ENCODE results near the gene LRWD1. TPM values are rescaled to one million over a fixed set of nuclear protein-coding genes. Genes with fewer than 3 reads are reported as not detected.

The LRWD1 gene
- total RNA-seq (1 to 10 TPM; 8.6 to 9.4 TPM), polyA plus RNA-seq (10 to 100 TPM; 13.4 to 16.5 TPM)
- long read RNA-seq, donor 1, transcript LRWD1-201 (15 exons, 2,215 nt), result major isoform, 43 of 71 reads
- long read RNA-seq, donor 1, partial matches to known transcripts, result 10 of 71 reads
- long read RNA-seq, donor 1, other reads (novel, unspliced or antisense), result 18 of 71 reads
- long read RNA-seq, donor 2, partial matches to known transcripts, result 1 of 6 reads
- long read RNA-seq, donor 2, other reads (novel, unspliced or antisense), result 3 of 6 reads

DNA sequence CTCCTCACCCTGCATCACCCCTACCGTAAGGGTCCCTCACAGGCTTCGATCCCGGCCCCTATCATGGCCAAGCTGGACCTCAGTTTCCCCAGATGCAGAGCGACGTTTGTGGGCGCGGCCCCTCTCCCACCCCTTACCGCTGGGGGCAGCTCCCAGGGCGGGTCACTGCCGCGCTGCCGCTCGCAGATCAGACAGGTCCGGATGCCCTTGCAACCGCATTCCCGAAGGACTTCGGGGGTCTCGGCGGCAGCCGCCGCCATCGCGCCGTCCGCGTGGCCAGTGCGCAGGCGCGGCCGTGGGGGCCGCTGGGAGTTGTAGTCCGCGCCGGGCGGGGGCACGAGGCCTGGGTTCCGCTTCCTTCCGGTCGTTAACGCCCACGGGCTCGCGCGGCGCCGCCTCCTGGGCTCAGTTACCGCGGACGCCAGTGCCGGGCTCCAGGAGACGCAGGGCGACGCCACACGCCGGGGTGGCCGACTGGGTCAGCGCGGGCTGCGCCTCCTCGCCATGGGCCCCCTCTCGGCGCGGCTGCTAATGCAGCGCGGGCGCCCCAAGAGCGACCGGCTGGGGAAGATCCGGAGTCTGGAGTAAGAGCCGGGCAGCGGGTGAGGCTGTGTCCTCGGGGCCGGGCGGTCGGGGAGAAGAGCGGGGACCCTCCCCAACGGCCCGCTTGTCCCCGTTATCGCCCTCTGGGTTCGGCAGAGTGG lies at the start of gene LRWD1, which contains the start of gene ALKBH4:
Gene LRWD1 (plus strand): TSS at position 408 of the 704 bp plus-strand sequence. CDS start 97 bp downstream, at position 505.
Gene ALKBH4 (minus strand): TSS at position 287 of the 704 bp plus-strand sequence. CDS start 27 bp downstream, at position 260.
- ATAC-seq (ENCODE audit: low FRiP score), result peak; percentile 95
- WGBS, 2 donors, result 0 to 1% methylated on average over 50 to 81 of the region's 81 CpGs
- intact Hi-C loops (cut with DNase I), result no loop called here
- Histone ChIP-seq H3K27ac (ENCODE audit: low read depth in 1 of 2, low read length in 2 of 2) (no peak within 1 kb of the TSS), H3K27me3 (ENCODE audit: control insufficient read depth in 1 of 2, insufficient read depth in 2 of 2, low read length in 1 of 2) (no peaks in the 10 kb centered on the region), H3K36me3 (ENCODE audit: control insufficient read depth in 1 of 2, insufficient read depth in 2 of 2, low read length in 1 of 2) (no peaks in the 10 kb centered on the region), H3K9me3 (ENCODE audit: control insufficient read depth, low read length) (no peaks in the 10 kb centered on the region), H3K4me3 (ENCODE audit: low read length in 2 of 2) (peak within 1 kb of the TSS; percentile 50 to 96), H3K4me1 (ENCODE audit: control insufficient read depth in 1 of 2, insufficient read depth in 2 of 2, low read length in 2 of 2) (no peaks in the 10 kb centered on the region)
- DNase-seq, result peak; percentile 96 to 99

DNA sequence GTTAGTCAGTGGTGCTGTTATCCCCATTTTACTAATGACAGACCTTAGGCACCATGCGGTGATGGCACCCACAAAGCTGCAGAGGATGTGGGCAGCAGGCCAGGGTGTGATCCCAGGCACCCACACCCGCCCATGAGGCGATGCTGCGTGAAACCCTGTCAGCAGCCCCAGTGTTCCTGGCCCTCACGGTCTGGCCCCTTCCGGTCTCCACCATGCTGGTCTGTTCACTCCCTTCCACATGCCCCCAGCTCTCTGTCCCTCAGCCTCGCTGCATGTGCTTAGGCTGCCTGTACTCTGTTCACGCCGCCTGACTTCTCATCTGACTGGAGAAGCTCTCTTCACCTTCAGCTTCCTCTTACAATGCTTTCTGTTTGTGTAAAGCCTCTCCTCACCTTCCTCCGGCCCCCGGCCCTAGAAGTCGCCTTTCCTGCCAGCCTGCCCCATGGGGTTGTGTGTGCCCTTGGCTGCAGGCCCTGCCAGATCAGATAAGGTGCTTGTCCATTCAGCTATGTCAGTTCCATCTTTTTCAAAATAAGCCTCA lies 49.0 kb upstream of the LRWD1 start:
- intact Hi-C loops (cut with DNase I), result no loop called here
- no peak overlapping the region for H3K27ac ChIP-seq (ENCODE audit: low read depth in 1 of 2, low read length in 2 of 2)

DNA sequence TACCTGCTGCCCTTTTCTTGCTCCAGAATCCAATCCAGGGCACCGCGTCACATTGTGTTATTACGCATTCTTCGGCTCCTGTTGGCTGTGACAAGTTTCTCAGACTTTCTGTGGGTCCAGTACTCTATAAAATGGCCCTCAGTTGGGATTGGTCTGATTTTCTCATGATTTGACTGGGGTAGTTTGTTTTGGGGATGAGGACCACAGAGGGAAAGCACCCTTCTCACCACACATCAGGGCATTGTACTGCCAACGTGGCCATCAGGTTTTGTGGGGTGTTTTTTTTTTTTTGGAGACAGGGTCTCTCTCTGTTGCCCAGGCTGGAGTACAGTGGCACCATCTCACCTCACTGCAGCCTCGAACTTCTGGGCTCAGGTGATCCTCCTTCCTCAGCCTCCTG lies 48.4 kb upstream of the LRWD1 start:
- H3K36me3 ChIP-seq (ENCODE audit: control insufficient read depth in 1 of 2, insufficient read depth in 2 of 2, low read length in 1 of 2), result peaks cover 0 to 9% of the 10 kb centered on the region in 2 donors
- intact Hi-C loops (cut with DNase I), result no loop called here
- H3K27ac ChIP-seq (ENCODE audit: low read depth in 1 of 2, low read length in 2 of 2), result no peak overlapping the region

More for the DNA sequence above, 49.0 kb upstream of the LRWD1 start:
- H3K4me3 ChIP-seq (ENCODE audit: low read length in 2 of 2), result no peak overlapping the region
- peaks cover 0 to 9% of the 10 kb centered on the region in 2 donors for H3K36me3 ChIP-seq (ENCODE audit: control insufficient read depth in 1 of 2, insufficient read depth in 2 of 2, low read length in 1 of 2)
- WGBS, 2 donors, result 83 to 86% methylated on average over 12 of the region's 12 CpGs
- H3K9me3 ChIP-seq (ENCODE audit: control insufficient read depth, low read length), result no peaks in the 10 kb centered on the region
- no peaks in the 10 kb centered on the region for H3K4me1 ChIP-seq (ENCODE audit: control insufficient read depth in 1 of 2, insufficient read depth in 2 of 2, low read length in 2 of 2)
- H3K27me3 ChIP-seq (ENCODE audit: control insufficient read depth in 1 of 2, insufficient read depth in 2 of 2, low read length in 1 of 2), result no peaks in the 10 kb centered on the region
- DNase-seq (no peak), ATAC-seq (ENCODE audit: low FRiP score) (peak; percentile 50)

DNA sequence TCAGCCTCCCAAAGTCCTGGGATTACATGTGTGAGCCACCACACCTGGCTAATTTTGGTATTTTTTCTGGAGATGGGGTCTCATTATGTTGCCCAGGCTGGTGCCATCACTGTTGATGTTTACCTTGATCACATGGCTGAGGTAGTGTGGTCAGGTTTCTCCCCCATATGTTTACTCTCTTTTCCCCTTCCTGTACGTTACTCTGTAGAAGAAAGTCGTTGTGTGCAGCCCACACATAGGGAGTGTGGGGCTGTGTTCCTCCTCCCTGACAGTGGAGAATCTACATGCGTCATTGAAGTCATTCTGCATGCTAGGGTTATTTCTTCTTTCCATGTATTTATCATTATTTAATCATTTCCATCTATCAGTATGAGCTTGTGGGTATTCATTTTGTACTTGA lies 47.7 kb upstream of the LRWD1 start:
- no peak for DNase-seq
- H3K9me3 ChIP-seq (ENCODE audit: control insufficient read depth, low read length), result no peaks in the 10 kb centered on the region
- H3K27me3 ChIP-seq (ENCODE audit: control insufficient read depth in 1 of 2, insufficient read depth in 2 of 2, low read length in 1 of 2), result no peaks in the 10 kb centered on the region
- no peaks in the 10 kb centered on the region for H3K4me1 ChIP-seq (ENCODE audit: control insufficient read depth in 1 of 2, insufficient read depth in 2 of 2, low read length in 2 of 2)
- no peak for ATAC-seq (ENCODE audit: low FRiP score)
- intact Hi-C loops (cut with DNase I), result no loop called here
- H3K36me3 ChIP-seq (ENCODE audit: control insufficient read depth in 1 of 2, insufficient read depth in 2 of 2, low read length in 1 of 2), result peaks cover 0 to 9% of the 10 kb centered on the region in 2 donors
- no peak overlapping the region for H3K4me3 ChIP-seq (ENCODE audit: low read length in 2 of 2)
- WGBS, 2 donors, result 85 to 87% methylated on average over 3 of the region's 3 CpGs
- H3K27ac ChIP-seq (ENCODE audit: low read depth in 1 of 2, low read length in 2 of 2), result no peak overlapping the region

More for the DNA sequence above, 48.4 kb upstream of the LRWD1 start:
- H3K27me3 ChIP-seq (ENCODE audit: control insufficient read depth in 1 of 2, insufficient read depth in 2 of 2, low read length in 1 of 2), result no peaks in the 10 kb centered on the region
- WGBS, 2 donors, result 92 to 93% methylated on average over 6 of the region's 6 CpGs
- no peak overlapping the region for H3K4me3 ChIP-seq (ENCODE audit: low read length in 2 of 2)
- DNase-seq, result no peak
- H3K4me1 ChIP-seq (ENCODE audit: control insufficient read depth in 1 of 2, insufficient read depth in 2 of 2, low read length in 2 of 2), result no peaks in the 10 kb centered on the region
- ATAC-seq (ENCODE audit: low FRiP score), result no peak
- no peaks in the 10 kb centered on the region for H3K9me3 ChIP-seq (ENCODE audit: control insufficient read depth, low read length)

DNA sequence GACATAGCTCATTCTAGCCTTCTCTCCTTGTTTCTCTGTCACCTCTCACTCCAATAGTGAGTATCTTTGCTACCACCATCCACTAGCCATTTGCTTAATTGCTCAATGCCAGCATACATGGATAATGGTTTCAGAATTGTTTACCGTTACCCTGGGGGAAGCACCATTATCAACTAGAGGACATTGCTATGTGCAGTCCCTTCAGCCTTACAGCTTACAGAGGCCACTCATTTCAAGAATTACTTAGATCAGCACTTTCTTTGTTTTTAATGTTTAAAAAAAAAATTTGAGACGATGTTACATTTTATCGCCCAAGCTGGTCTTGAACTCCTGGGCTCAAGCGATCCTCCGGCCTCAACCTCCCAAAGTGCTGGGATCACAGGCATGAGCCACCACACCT lies 46.2 kb upstream of the LRWD1 start:
- H3K27me3 ChIP-seq (ENCODE audit: control insufficient read depth in 1 of 2, insufficient read depth in 2 of 2, low read length in 1 of 2), result no peaks in the 10 kb centered on the region
- intact Hi-C loops (cut with DNase I), result no loop called here
- no peaks in the 10 kb centered on the region for H3K9me3 ChIP-seq (ENCODE audit: control insufficient read depth, low read length)
- ATAC-seq (ENCODE audit: low FRiP score), result no peak
- H3K27ac ChIP-seq (ENCODE audit: low read depth in 1 of 2, low read length in 2 of 2), result no peak overlapping the region
- H3K36me3 ChIP-seq (ENCODE audit: control insufficient read depth in 1 of 2, insufficient read depth in 2 of 2, low read length in 1 of 2), result peaks cover 0 to 5% of the 10 kb centered on the region in 2 donors
- no peak for DNase-seq
- no peaks in the 10 kb centered on the region for H3K4me1 ChIP-seq (ENCODE audit: control insufficient read depth in 1 of 2, insufficient read depth in 2 of 2, low read length in 2 of 2)
- H3K4me3 ChIP-seq (ENCODE audit: low read length in 2 of 2), result no peak overlapping the region
- 93 to 94% methylated on average over 5 of the region's 5 CpGs for WGBS, 2 donors

DNA sequence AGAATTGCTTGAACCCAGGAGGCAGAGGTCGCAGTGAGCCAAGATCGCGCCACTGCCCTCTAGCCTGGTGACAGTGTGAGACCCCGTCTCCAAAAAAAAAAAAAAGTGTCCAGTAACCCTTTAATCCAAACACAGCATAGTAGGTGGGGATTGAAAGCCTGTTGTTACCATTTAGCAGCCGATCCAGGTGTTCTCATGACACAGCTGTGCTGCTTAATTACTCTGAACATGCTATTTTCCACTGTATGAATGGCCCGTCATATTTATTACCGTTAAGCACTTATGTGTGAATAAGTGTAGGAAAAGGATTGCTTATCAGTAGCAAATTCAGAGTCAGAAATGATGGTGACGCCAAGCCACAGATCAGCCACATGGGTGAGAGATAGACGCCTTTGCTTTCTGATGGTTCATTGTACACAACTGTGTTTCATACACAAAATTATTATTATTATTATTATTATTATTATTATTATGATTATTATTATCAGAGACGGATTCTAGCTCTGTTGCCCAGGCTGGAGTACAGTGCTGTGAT lies 43.0 kb upstream of the LRWD1 start:
- Histone ChIP-seq H3K4me1 (ENCODE audit: control insufficient read depth in 1 of 2, insufficient read depth in 2 of 2, low read length in 2 of 2) (no peaks in the 10 kb centered on the region), H3K9me3 (ENCODE audit: control insufficient read depth, low read length) (no peaks in the 10 kb centered on the region), H3K36me3 (ENCODE audit: control insufficient read depth in 1 of 2, insufficient read depth in 2 of 2, low read length in 1 of 2) (peaks cover 0 to 4% of the 10 kb centered on the region in 2 donors), H3K27ac (ENCODE audit: low read depth in 1 of 2, low read length in 2 of 2) (no peak overlapping the region), H3K27me3 (ENCODE audit: control insufficient read depth in 1 of 2, insufficient read depth in 2 of 2, low read length in 1 of 2) (no peaks in the 10 kb centered on the region), H3K4me3 (ENCODE audit: low read length in 2 of 2) (no peak overlapping the region)
- ATAC-seq (ENCODE audit: low FRiP score) (no peak), DNase-seq (no peak)
- intact Hi-C loops (cut with DNase I), result no loop called here
- WGBS, 2 donors, result 91 to 92% methylated on average over 10 of the region's 10 CpGs

DNA sequence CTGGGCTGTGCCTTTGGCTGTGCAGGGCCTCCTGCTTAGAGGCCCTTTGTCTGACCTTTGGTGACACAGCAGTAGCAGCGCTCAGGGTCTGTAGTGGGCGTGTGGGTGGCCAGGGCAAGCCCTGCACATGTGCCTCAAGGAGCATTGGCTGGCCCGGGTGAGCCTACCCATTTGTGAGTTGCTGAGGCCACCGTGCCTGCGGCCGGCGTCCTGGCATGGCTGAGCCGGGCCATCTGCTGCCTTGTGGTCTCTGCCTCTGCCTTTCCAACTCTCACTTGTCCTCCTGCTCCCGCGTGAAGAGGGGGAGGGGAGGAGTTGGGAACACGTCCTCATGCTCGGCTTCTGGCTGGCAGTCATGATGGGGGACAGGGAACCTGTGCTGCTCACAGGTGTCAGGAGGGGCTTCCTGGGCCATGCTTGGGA lies 40.6 kb upstream of the LRWD1 start:
- 68 to 71% methylated on average over 12 of the region's 12 CpGs for WGBS, 2 donors
- Histone ChIP-seq H3K27me3 (ENCODE audit: control insufficient read depth in 1 of 2, insufficient read depth in 2 of 2, low read length in 1 of 2) (no peaks in the 10 kb centered on the region), H3K36me3 (ENCODE audit: control insufficient read depth in 1 of 2, insufficient read depth in 2 of 2, low read length in 1 of 2) (peaks cover 0 to 4% of the 10 kb centered on the region in 2 donors), H3K27ac (ENCODE audit: low read depth in 1 of 2, low read length in 2 of 2) (no peak overlapping the region), H3K4me1 (ENCODE audit: control insufficient read depth in 1 of 2, insufficient read depth in 2 of 2, low read length in 2 of 2) (no peaks in the 10 kb centered on the region), H3K9me3 (ENCODE audit: control insufficient read depth, low read length) (no peaks in the 10 kb centered on the region), H3K4me3 (ENCODE audit: low read length in 2 of 2) (no peak overlapping the region)
- DNase-seq (peak in 1 of 2 donors; percentile 46), ATAC-seq (ENCODE audit: low FRiP score) (no peak)
- intact Hi-C loops (cut with DNase I), result no loop called here

DNA sequence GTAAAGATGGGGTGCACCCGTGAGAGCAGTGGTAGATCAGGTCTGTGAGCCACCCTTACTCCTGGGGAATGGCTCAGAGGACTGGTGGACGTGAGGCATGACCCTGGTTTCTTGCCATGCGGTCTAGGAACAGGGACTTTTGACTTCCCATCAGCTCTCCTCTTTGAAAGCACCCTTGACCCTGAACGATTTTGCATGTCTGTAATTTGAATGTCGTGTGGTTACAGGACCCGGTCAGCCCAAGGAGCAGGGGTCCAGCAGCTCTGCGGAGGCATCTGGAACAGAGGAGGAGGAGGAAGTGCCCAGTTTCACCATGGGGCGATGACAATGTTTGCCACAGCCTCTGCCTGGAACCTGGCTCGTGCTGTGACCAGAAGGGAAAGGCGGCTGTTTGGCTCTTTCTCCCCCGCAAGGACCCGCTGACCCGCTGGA lies 40.0 kb upstream of the LRWD1 start:
- Histone ChIP-seq H3K27me3 (ENCODE audit: control insufficient read depth in 1 of 2, insufficient read depth in 2 of 2, low read length in 1 of 2) (no peaks in the 10 kb centered on the region), H3K9me3 (ENCODE audit: control insufficient read depth, low read length) (no peaks in the 10 kb centered on the region), H3K4me1 (ENCODE audit: control insufficient read depth in 1 of 2, insufficient read depth in 2 of 2, low read length in 2 of 2) (no peaks in the 10 kb centered on the region), H3K4me3 (ENCODE audit: low read length in 2 of 2) (no peak overlapping the region), H3K27ac (ENCODE audit: low read depth in 1 of 2, low read length in 2 of 2) (no peak overlapping the region), H3K36me3 (ENCODE audit: control insufficient read depth in 1 of 2, insufficient read depth in 2 of 2, low read length in 1 of 2) (peaks cover 0 to 4% of the 10 kb centered on the region in 2 donors)
- intact Hi-C loops (cut with DNase I), result no loop called here
- ATAC-seq (ENCODE audit: low FRiP score), result no peak
- DNase-seq, result peak in 1 of 2 donors; percentile 57
- WGBS, 2 donors, result 79 to 85% methylated on average over 13 of the region's 13 CpGs

Measured in aorta (tissue), 5 donors.